PC-3 (cell line): ENCODE results near the gene KSR1. TPM values are rescaled to one million over a fixed set of nuclear protein-coding genes. Genes with fewer than 3 reads are reported as not detected.

ENCODE experiments used
- ATAC-seq: fragments of 200-7000 bp; cut with Tn5 transposase; 2 replicates; pipeline ENCODE4 v1.9.1; 2020; ENCODE audit warnings: mild to moderate bottlenecking, moderate library complexity
- BruUV-seq: library from RNA; stranded (reverse); fragments of 400-500 nt; replicated peaks from 2 replicates; lab custom pipeline; 2021; lab: Mats Ljungman, UMichigan
- CTCF ChIA-PET: fragments of 300-600 bp; sonication (Branson Sonifier 250); formaldehyde crosslinking; loops from one replicate; lab custom pipeline; 2022; ENCODE audit warnings: antibody characterized with exemption; lab: Charles Lee
- POLR2A ChIA-PET: fragments of 300-600 bp; sonication (Branson Sonifier 250); formaldehyde crosslinking; loops from one replicate; lab custom pipeline; 2022; ENCODE audit warnings: antibody characterized with exemption; ENCODE audit not compliant: unreplicated experiment; lab: Charles Lee
- DNase-seq: peaks from one replicate; pipeline ENCODE4 v3.0.0-alpha.2; 2015
- H2AFZ ChIP-seq: fragments of 300-600 bp; sonication (generic); 2 replicates; pipeline ENCODE4 v1.6.0; 2016; ENCODE audit warnings: antibody characterized with exemption, low read length
- H3F3A ChIP-seq: fragments of 300-600 bp; sonication (generic); one replicate; pipeline ENCODE4 v1.6.0; 2017; ENCODE audit warnings: antibody characterized with exemption, low read length, control low read depth, mild to moderate bottlenecking; ENCODE audit not compliant: unreplicated experiment
- H3K27ac ChIP-seq: fragments of 300-600 bp; sonication (generic); 2 replicates; pipeline ENCODE4 v1.5.1; 2016; ENCODE audit warnings: mild to moderate bottlenecking, low read length
- H3K27me3 ChIP-seq: fragments of 300-600 bp; sonication (generic); 2 replicates; pipeline ENCODE4 v1.6.1; 2016; ENCODE audit warnings: low read length, mixed read lengths
- H3K36me3 ChIP-seq: fragments of 300-600 bp; sonication (generic); 2 replicates; pipeline ENCODE4 v1.6.1; 2016; ENCODE audit warnings: low read depth, mixed run types, low read length, mixed read lengths
- H3K4me1 ChIP-seq: fragments of 300-600 bp; sonication (generic); 2 replicates; pipeline ENCODE4 v1.5.1; 2016; ENCODE audit warnings: low read length; ENCODE audit not compliant: insufficient read depth
- H3K4me2 ChIP-seq: fragments of 300-600 bp; sonication (generic); 2 replicates; pipeline ENCODE4 v1.6.0; 2016; ENCODE audit warnings: low read length
- H3K4me3 ChIP-seq: fragments of 300-600 bp; sonication (generic); 2 replicates; pipeline ENCODE4 v1.5.1; 2016; ENCODE audit warnings: mild to moderate bottlenecking, low read length, mixed read lengths
- H3K79me2 ChIP-seq: fragments of 300-600 bp; sonication (generic); 2 replicates; pipeline ENCODE4 v1.6.1; 2017; ENCODE audit warnings: low read length, mixed read lengths
- H3K9ac ChIP-seq: fragments of 300-600 bp; sonication (generic); 2 replicates; pipeline ENCODE4 v1.6.0; 2016; ENCODE audit warnings: mild to moderate bottlenecking, low read length
- H3K9me2 ChIP-seq: fragments of 300-600 bp; sonication (generic); replicated peaks from 2 replicates; pipeline ENCODE4 v1.6.1; 2016; ENCODE audit warnings: mixed run types, low read length, mixed read lengths
- H3K9me3 ChIP-seq: fragments of 300-600 bp; sonication (generic); 2 replicates; pipeline ENCODE4 v1.6.1; 2016; ENCODE audit warnings: low read length, mixed read lengths
- H4K20me1 ChIP-seq: fragments of 300-600 bp; sonication (generic); 2 replicates; pipeline ENCODE4 v1.6.1; 2016; ENCODE audit warnings: low read length, mixed read lengths
- CTCF ChIP-seq: fragments of 300-600 bp; sonication (generic); conservative IDR thresholded peaks from 2 replicates; pipeline ENCODE4 v1.5.1; 2017; ENCODE audit warnings: antibody characterized with exemption, low read depth, mild to moderate bottlenecking, low read length
- EZH2 ChIP-seq: fragments of 300-600 bp; sonication (generic); IDR thresholded peaks from one replicate; pipeline ENCODE4 v1.6.1; 2017; ENCODE audit warnings: antibody characterized with exemption, mild to moderate bottlenecking, low read length; ENCODE audit not compliant: unreplicated experiment
- EZH2phosphoT487 ChIP-seq: fragments of 300-600 bp; sonication (generic); IDR thresholded peaks from 2 replicates; pipeline ENCODE4 v1.6.1; 2018; ENCODE audit warnings: mild to moderate bottlenecking, antibody characterized with exemption, low read length, borderline replicate concordance
- intact Hi-C: fragments of 100-400 bp; cut with micrococcal nuclease; formaldehyde crosslinking; loops from 2 replicates; pipeline ENCODE4 v1.9.0; 2023
- total RNA-seq: library from RNA; depleted of rRNA; stranded (reverse); fragments of >200 nt; gene quantifications from 2 replicates; pipeline ENCODE4 v1.2.3, GENCODE V29; 2014

The KSR1 gene
- total RNA-seq, 1 experiment from 2014 or later: 1.0 TPM

- no peaks in the 10 kb centered on the region for H4K20me1 ChIP-seq
- ATAC-seq: no peak
- H2AFZ ChIP-seq: no peak overlapping the region
- ChIA-PET POLR2A (interaction anchor here (0.6 to 0.9 kb wide), 2 partner anchors 48 to 159 kb away, joined by 3 read pairs; no protein-coding TSS in a partner anchor), CTCF (no interaction called here)
- H3K4me1 ChIP-seq: no peaks in the 10 kb centered on the region
- H3K9me3 ChIP-seq: no peaks in the 10 kb centered on the region
- BruUV-seq: no TSS peak
- H3K79me2 ChIP-seq: no peaks in the 10 kb centered on the region
- no peaks in the 10 kb centered on the region for H3K9me2 ChIP-seq
- H3K4me3 ChIP-seq: no peak overlapping the region
- no peak overlapping the region for H3K9ac ChIP-seq
- H3K36me3 ChIP-seq: no peaks in the 10 kb centered on the region
- no peak for DNase-seq
- H3K27me3 ChIP-seq: no peaks in the 10 kb centered on the region
- intact Hi-C loops: no loop called here
- no peak overlapping the region for H3K4me2 ChIP-seq
- H3F3A ChIP-seq: no peaks in the 10 kb centered on the region
- no peak overlapping the region for H3K27ac ChIP-seq
- TF ChIP-seq EZH2phosphoT487 (no peak), CTCF (no peak), EZH2 (no peak)
Observed at GRCh38 chr17:27512511-27513346, 56.5 kb downstream of the KSR1 start.

GRCh38 chr17:27513849-27514248 is 57.6 kb downstream of the KSR1 start:
- POLR2A ChIA-PET: no interaction called here
- Histone ChIP-seq H3K9ac (no peak overlapping the region), H3K9me3 (no peaks in the 10 kb centered on the region), H3F3A (no peaks in the 10 kb centered on the region), H3K4me3 (no peak overlapping the region), H3K4me1 (no peaks in the 10 kb centered on the region), H3K9me2 (no peaks in the 10 kb centered on the region), H3K4me2 (no peak overlapping the region), H2AFZ (no peak overlapping the region), H3K27ac (no peak overlapping the region), H3K79me2 (no peaks in the 10 kb centered on the region), H3K36me3 (no peaks in the 10 kb centered on the region), H3K27me3 (no peaks in the 10 kb centered on the region), H4K20me1 (no peaks in the 10 kb centered on the region)
- no peak for TF ChIP-seq EZH2
- no peak for TF ChIP-seq CTCF
- TF ChIP-seq EZH2phosphoT487: no peak
- ATAC-seq (no peak), DNase-seq (no peak)
- CTCF ChIA-PET: no interaction called here
- no TSS peak for BruUV-seq
- intact Hi-C loops: no loop called here
